ENCODE results near the gene AFG1L. TPM values are rescaled to one million over a fixed set of nuclear protein-coding genes. Genes with fewer than 3 reads are reported as not detected.

Gene AFG1L
- total RNA-seq, 1 donor from 2014 or later, result 9.5 TPM

GRCh38 chr6:108453601-108454185 is 158.8 kb downstream of the AFG1L start:
- DNase-seq (ENCODE audit: extremely low spot score, unreplicated experiment), result no peak
- TF ChIP-seq CTCF (IDR thresholded peaks at IDR 0.05), result no peak
- H3K4me3 Mint-ChIP-seq (ENCODE audit: unreplicated experiment), result peak overlapping the region; percentile 20
- H3K9me3 Mint-ChIP-seq (ENCODE audit: unreplicated experiment), result peaks cover 8% of the 10 kb centered on the region
- H3K36me3 Mint-ChIP-seq (ENCODE audit: unreplicated experiment), result peaks cover 2% of the 10 kb centered on the region
- peaks cover 26% of the 10 kb centered on the region for H3K4me1 Mint-ChIP-seq (ENCODE audit: unreplicated experiment)
- H3K27ac Mint-ChIP-seq (ENCODE audit: unreplicated experiment), result peak overlapping the region; percentile 86
- no peaks in the 10 kb centered on the region for H3K27me3 Mint-ChIP-seq (ENCODE audit: unreplicated experiment)

- H3K27ac Mint-ChIP-seq (ENCODE audit: unreplicated experiment), result peak overlapping the region; percentile 3
Measured at GRCh38 chr6:108454356-108454755, 159.5 kb downstream of the AFG1L start.

GRCh38 chr6:108455688-108456087 is 160.8 kb downstream of the AFG1L start:
- no peak overlapping the region for H3K4me3 Mint-ChIP-seq (ENCODE audit: unreplicated experiment)

More at GRCh38 chr6:108454356-108454755, 159.5 kb downstream of the AFG1L start:
- no peak for TF ChIP-seq CTCF (IDR thresholded peaks at IDR 0.05)
- no peak for DNase-seq (ENCODE audit: extremely low spot score, unreplicated experiment)
- Mint-ChIP-seq H3K36me3 (ENCODE audit: unreplicated experiment) (peaks cover 2% of the 10 kb centered on the region), H3K4me1 (ENCODE audit: unreplicated experiment) (peaks cover 26% of the 10 kb centered on the region), H3K9me3 (ENCODE audit: unreplicated experiment) (peaks cover 8% of the 10 kb centered on the region), H3K4me3 (ENCODE audit: unreplicated experiment) (no peak overlapping the region), H3K27me3 (ENCODE audit: unreplicated experiment) (no peaks in the 10 kb centered on the region)

GRCh38 chr6:108463784-108464183 is 168.9 kb downstream of the AFG1L start:
- Mint-ChIP-seq H3K4me3 (ENCODE audit: unreplicated experiment) (no peak overlapping the region), H3K27ac (ENCODE audit: unreplicated experiment) (no peak overlapping the region)
- no peak for DNase-seq (ENCODE audit: extremely low spot score, unreplicated experiment)

More at GRCh38 chr6:108455688-108456087, 160.8 kb downstream of the AFG1L start:
- H3K36me3 Mint-ChIP-seq (ENCODE audit: unreplicated experiment), result peaks cover 2% of the 10 kb centered on the region
- no peak overlapping the region for H3K27ac Mint-ChIP-seq (ENCODE audit: unreplicated experiment)
- no peak for DNase-seq (ENCODE audit: extremely low spot score, unreplicated experiment)
- no peak for TF ChIP-seq CTCF (IDR thresholded peaks at IDR 0.05)
- H3K4me1 Mint-ChIP-seq (ENCODE audit: unreplicated experiment), result peaks cover 26% of the 10 kb centered on the region
- H3K9me3 Mint-ChIP-seq (ENCODE audit: unreplicated experiment), result peaks cover 8% of the 10 kb centered on the region
- H3K27me3 Mint-ChIP-seq (ENCODE audit: unreplicated experiment), result no peaks in the 10 kb centered on the region

More at GRCh38 chr6:108463784-108464183, 168.9 kb downstream of the AFG1L start:
- no peaks in the 10 kb centered on the region for H3K9me3 Mint-ChIP-seq (ENCODE audit: unreplicated experiment)
- H3K27me3 Mint-ChIP-seq (ENCODE audit: unreplicated experiment), result no peaks in the 10 kb centered on the region
- no peak for TF ChIP-seq CTCF (IDR thresholded peaks at IDR 0.05)
- peaks cover 4% of the 10 kb centered on the region for H3K4me1 Mint-ChIP-seq (ENCODE audit: unreplicated experiment)
- H3K36me3 Mint-ChIP-seq (ENCODE audit: unreplicated experiment), result no peaks in the 10 kb centered on the region
